ENCODE results near the gene SHISA9.

The SHISA9 gene

DNA sequence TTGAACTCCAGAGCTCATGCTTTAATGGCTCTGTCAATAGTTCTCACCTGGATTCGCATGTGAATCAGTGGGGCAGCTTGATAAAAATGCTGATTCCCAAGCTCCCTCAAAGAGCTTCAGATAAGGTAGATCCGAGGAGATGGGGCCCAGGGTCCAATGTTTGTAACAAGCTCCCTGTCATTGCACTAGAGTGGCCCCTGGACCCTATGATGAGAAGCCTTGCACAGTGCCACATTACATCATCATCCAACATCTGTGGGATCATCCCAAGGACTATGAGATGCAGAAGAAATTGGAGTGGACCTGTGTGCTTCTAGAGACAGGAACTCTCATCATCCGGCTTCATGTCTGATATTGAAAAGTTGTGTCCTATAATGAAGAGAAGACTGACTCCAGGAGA, 340.8 kb downstream of the SHISA9 start:
- H3K36me3 ChIP-seq (ENCODE audit: control insufficient read depth in 4 of 4, insufficient read depth in 4 of 4, low read length in 3 of 4) = no peaks in the 10 kb centered on the region
- no peaks in the 10 kb centered on the region for H3K9me3 ChIP-seq (ENCODE audit: control extremely low read depth in 1 of 5, control insufficient read depth in 4 of 5, insufficient read depth in 2 of 5, low read depth in 1 of 5, low read length in 4 of 5)
- no peaks in the 10 kb centered on the region for H3K27me3 ChIP-seq (replicated peaks in 2 of 5; ENCODE audit: control insufficient read depth in 4 of 5, insufficient read depth in 5 of 5, low read length in 4 of 5)
- no peak for DNase-seq
- no peak overlapping the region for H3K27ac ChIP-seq (ENCODE audit: insufficient read depth in 1 of 2, low read depth in 1 of 2, low read length in 2 of 2, poor library complexity in 1 of 2, severe bottlenecking in 2 of 2)
- ChIA-PET CTCF (no interaction called here), POLR2A (no interaction called here)
- H3K4me1 ChIP-seq (ENCODE audit: control extremely low read depth in 1 of 4, control insufficient read depth in 4 of 4, insufficient read depth in 4 of 4, low read length in 3 of 4) = no peaks in the 10 kb centered on the region
- H3K4me3 ChIP-seq (ENCODE audit: control insufficient read depth in 1 of 7, extremely low read depth in 1 of 7, insufficient read depth in 4 of 7, low read depth in 2 of 7, low read length in 6 of 7) = no peak overlapping the region
- WGBS (ENCODE audit: insufficient coverage) = 90% methylated on average over 3 of the region's 3 CpGs

DNA sequence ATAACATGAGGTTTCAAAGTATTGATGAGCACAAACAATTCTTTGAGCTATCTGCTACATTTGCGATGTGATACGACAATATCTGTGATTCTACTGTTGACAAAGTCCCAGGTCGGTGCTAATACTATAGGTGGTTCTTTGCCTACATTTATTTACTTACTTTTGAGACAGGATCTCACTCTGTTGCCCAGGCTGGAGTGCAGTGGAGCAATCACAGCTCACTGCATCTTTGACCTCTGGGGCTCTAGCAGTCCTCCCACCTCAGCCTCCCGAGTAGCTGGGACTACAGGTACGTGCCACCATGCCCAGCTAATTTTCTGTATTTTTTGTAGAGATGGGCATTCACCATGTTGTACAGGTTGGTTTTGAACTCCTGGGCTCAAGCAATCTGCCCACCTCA, 343.4 kb downstream of the SHISA9 start:
- POLR2A ChIA-PET = no interaction called here
- Histone ChIP-seq H3K4me1 (ENCODE audit: control extremely low read depth in 1 of 4, control insufficient read depth in 4 of 4, insufficient read depth in 4 of 4, low read length in 3 of 4) (no peaks in the 10 kb centered on the region), H3K36me3 (ENCODE audit: control insufficient read depth in 4 of 4, insufficient read depth in 4 of 4, low read length in 3 of 4) (no peaks in the 10 kb centered on the region), H3K4me3 (ENCODE audit: control insufficient read depth in 1 of 7, extremely low read depth in 1 of 7, insufficient read depth in 4 of 7, low read depth in 2 of 7, low read length in 6 of 7) (no peak overlapping the region), H3K27ac (ENCODE audit: insufficient read depth in 1 of 2, low read depth in 1 of 2, low read length in 2 of 2, poor library complexity in 1 of 2, severe bottlenecking in 2 of 2) (no peak overlapping the region), H3K27me3 (replicated peaks in 2 of 5; ENCODE audit: control insufficient read depth in 4 of 5, insufficient read depth in 5 of 5, low read length in 4 of 5) (no peaks in the 10 kb centered on the region), H3K9me3 (ENCODE audit: control extremely low read depth in 1 of 5, control insufficient read depth in 4 of 5, insufficient read depth in 2 of 5, low read depth in 1 of 5, low read length in 4 of 5) (no peaks in the 10 kb centered on the region)
- 100% methylated on average over 2 of the region's 5 CpGs for WGBS (ENCODE audit: insufficient coverage)
- DNase-seq = no peak
- CTCF ChIA-PET = no interaction called here

DNA sequence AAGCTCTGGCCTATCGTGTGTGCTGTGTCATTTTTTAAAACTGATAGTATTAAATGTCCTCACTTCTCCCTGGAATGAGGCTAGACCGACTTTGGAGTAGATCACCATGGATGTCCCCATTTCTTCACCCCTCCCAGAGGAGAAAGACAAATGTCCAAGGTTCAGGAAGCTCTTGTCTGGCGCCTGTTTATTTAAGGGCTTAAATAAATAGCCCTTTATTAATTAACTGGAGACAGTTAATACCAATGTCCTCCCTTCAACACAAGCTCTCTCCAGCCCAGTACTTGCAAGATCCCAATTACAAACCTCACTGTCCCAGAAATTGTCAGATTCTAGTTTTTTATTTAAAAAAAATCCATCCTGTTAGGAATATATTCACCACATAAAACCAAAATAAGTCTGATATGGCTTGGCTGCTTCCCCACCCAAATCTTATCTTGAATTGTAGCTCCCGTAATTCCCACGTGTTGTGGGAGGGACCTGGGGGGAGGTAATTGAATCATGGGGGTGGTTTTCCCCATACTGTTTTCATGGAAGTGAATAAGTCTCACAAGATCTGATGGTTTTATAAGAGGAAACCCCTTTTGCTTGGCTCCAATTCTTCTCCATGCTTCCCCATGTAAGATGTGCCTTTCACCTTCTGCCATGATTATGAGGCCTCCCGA, 344.4 kb downstream of the SHISA9 start:
- CTCF ChIA-PET = no interaction called here
- POLR2A ChIA-PET = no interaction called here
- 80% methylated on average over 2 of the region's 6 CpGs for WGBS (ENCODE audit: insufficient coverage)

DNA sequence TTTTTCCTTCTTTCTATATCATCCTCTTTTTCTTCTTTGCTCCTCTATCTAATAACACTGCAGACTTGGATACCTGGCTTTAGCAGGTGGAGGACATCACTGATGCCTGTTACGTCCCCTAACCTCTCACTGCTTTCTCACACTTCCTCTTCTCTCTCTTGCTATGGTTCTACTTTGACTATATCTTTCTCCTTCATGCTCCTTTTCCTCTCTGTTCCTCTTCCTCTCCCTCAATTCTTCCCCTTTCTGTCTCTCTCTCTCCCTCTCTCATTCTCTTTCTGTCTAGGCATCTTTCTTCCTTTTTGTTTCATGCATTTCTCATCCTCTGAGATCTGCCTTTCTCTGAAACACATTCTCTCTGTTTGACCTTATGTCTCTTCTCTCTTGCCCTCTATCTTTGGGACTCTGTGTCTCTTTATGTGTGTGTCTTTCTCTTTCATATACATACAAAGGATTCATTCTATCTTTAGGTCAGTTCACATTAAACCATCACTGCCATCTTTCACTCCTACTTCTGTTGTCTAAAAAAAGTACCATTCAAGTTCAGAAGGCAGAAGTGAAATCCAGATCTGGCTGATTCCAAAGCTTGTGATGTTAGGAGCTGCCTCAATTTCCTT, 353.7 kb downstream of the SHISA9 start:
- DNase-seq = no peak
- Histone ChIP-seq H3K4me3 (ENCODE audit: control insufficient read depth in 1 of 7, extremely low read depth in 1 of 7, insufficient read depth in 4 of 7, low read depth in 2 of 7, low read length in 6 of 7) (no peak overlapping the region), H3K27ac (ENCODE audit: insufficient read depth in 1 of 2, low read depth in 1 of 2, low read length in 2 of 2, poor library complexity in 1 of 2, severe bottlenecking in 2 of 2) (no peak overlapping the region), H3K36me3 (ENCODE audit: control insufficient read depth in 4 of 4, insufficient read depth in 4 of 4, low read length in 3 of 4) (no peaks in the 10 kb centered on the region), H3K27me3 (replicated peaks in 2 of 5; ENCODE audit: control insufficient read depth in 4 of 5, insufficient read depth in 5 of 5, low read length in 4 of 5) (no peaks in the 10 kb centered on the region), H3K4me1 (ENCODE audit: control extremely low read depth in 1 of 4, control insufficient read depth in 4 of 4, insufficient read depth in 4 of 4, low read length in 3 of 4) (no peaks in the 10 kb centered on the region), H3K9me3 (ENCODE audit: control extremely low read depth in 1 of 5, control insufficient read depth in 4 of 5, insufficient read depth in 2 of 5, low read depth in 1 of 5, low read length in 4 of 5) (peaks cover 0 to 4% (median 2%) of the 10 kb centered on the region in 5 experiments)
- WGBS (ENCODE audit: insufficient coverage) = 75% methylated on average over 1 of the region's 1 CpG
- ChIA-PET POLR2A (no interaction called here), CTCF (no interaction called here)

More for the DNA sequence above, 344.4 kb downstream of the SHISA9 start:
- no peak for DNase-seq
- H3K9me3 ChIP-seq (ENCODE audit: control extremely low read depth in 1 of 5, control insufficient read depth in 4 of 5, insufficient read depth in 2 of 5, low read depth in 1 of 5, low read length in 4 of 5) = no peaks in the 10 kb centered on the region
- H3K36me3 ChIP-seq (ENCODE audit: control insufficient read depth in 4 of 4, insufficient read depth in 4 of 4, low read length in 3 of 4) = no peaks in the 10 kb centered on the region
- H3K4me1 ChIP-seq (ENCODE audit: control extremely low read depth in 1 of 4, control insufficient read depth in 4 of 4, insufficient read depth in 4 of 4, low read length in 3 of 4) = no peaks in the 10 kb centered on the region
- no peak overlapping the region for H3K27ac ChIP-seq (ENCODE audit: insufficient read depth in 1 of 2, low read depth in 1 of 2, low read length in 2 of 2, poor library complexity in 1 of 2, severe bottlenecking in 2 of 2)
- no peaks in the 10 kb centered on the region for H3K27me3 ChIP-seq (replicated peaks in 2 of 5; ENCODE audit: control insufficient read depth in 4 of 5, insufficient read depth in 5 of 5, low read length in 4 of 5)
- no peak overlapping the region for H3K4me3 ChIP-seq (ENCODE audit: control insufficient read depth in 1 of 7, extremely low read depth in 1 of 7, insufficient read depth in 4 of 7, low read depth in 2 of 7, low read length in 6 of 7)

DNA sequence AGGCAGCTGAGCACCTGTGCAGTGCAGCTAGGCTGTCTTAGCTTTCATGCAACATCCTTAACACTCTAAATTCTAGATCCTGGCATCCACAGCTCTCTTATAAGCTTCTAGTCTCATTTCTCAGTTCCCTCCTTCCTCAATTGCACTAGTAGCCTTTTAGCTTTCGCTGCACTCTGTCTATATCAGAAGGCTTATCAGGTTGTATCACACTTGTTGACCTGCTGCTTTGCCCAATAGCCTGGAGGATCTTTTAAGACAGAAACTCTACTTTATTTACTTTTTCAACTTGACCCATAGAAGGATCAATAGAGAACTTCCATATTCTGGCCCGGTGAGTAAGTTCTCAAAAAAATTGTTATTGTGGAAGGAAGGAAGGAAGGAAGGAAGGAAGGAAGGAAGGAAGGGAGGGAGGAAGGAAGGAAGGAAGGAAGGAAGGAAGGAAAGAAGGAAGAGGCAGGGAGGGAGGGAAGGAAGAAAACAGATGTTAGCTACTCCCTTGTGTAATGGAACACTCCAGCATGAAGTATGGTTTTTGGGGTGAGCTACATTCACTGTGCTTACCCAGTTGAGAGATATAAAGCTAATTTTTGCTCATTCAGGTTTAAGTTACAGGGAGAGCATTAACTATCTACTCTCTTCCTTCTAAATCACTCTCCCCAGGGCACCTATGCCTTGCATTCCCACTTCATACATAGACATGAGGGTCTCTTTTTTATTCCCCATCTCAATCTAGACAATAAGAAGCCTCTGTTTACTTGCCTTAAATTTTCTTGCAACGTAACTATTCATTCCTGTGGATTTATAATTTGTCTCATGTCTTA, 361.1 kb downstream of the SHISA9 start:
- ChIA-PET CTCF (interaction anchor here (0.7 kb wide), 1 partner anchor 380 kb away, joined by 3 read pairs; no protein-coding TSS in a partner anchor), POLR2A (no interaction called here)
- no peaks in the 10 kb centered on the region for H3K36me3 ChIP-seq (ENCODE audit: control insufficient read depth in 4 of 4, insufficient read depth in 4 of 4, low read length in 3 of 4)
- no peaks in the 10 kb centered on the region for H3K4me1 ChIP-seq (ENCODE audit: control extremely low read depth in 1 of 4, control insufficient read depth in 4 of 4, insufficient read depth in 4 of 4, low read length in 3 of 4)
- 89% methylated on average over 2 of the region's 3 CpGs for WGBS (ENCODE audit: insufficient coverage)
- no peaks in the 10 kb centered on the region for H3K27me3 ChIP-seq (replicated peaks in 2 of 5; ENCODE audit: control insufficient read depth in 4 of 5, insufficient read depth in 5 of 5, low read length in 4 of 5)
- H3K9me3 ChIP-seq (ENCODE audit: control extremely low read depth in 1 of 5, control insufficient read depth in 4 of 5, insufficient read depth in 2 of 5, low read depth in 1 of 5, low read length in 4 of 5) = peaks cover 0 to 7% (median 4%) of the 10 kb centered on the region in 5 experiments
- DNase-seq = no peak
- no peak overlapping the region for H3K4me3 ChIP-seq (ENCODE audit: control insufficient read depth in 1 of 7, extremely low read depth in 1 of 7, insufficient read depth in 4 of 7, low read depth in 2 of 7, low read length in 6 of 7)
- no peak overlapping the region for H3K27ac ChIP-seq (ENCODE audit: insufficient read depth in 1 of 2, low read depth in 1 of 2, low read length in 2 of 2, poor library complexity in 1 of 2, severe bottlenecking in 2 of 2)

DNA sequence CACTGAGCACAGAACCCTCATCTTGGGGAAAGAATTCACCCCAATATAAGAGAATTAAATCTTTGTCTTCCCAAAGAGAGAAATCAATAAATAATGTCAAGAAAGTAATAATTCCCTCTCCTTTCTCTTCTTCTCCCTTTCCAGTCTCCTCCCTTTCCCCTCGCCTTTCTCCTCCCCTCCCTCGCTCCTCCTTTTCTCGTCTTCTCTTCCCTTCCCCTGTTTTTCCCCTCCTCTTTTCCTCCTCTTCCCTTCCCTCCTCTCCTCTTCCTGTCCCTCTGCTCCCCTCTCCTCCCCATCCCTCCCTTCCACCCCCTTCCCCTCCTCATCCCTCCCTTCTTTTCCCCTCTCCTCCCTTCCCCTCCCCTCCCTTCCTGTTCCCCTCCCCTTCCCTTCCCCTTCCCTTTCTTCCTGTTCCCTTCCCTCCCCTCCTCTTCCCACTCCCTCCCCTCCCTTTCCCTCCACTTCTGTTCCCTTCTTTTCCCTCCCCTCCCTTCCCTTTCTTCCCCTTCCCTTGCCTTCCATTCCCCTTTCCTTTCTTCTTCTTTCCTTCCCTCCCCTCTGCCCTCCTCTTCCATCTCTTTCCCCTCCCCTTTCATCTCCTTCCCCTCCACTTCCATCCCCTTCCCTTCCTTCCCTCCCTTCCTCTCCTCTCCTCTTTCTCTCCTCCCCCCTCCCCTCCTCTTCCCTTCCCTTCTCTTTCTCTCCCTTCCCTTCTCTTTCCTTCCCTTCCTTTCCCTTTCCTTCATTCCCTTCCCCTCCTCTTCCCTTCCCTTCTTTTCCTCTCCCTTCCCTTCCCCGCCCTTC, 363.6 kb downstream of the SHISA9 start:
- Histone ChIP-seq H3K27me3 (replicated peaks in 2 of 5; ENCODE audit: control insufficient read depth in 4 of 5, insufficient read depth in 5 of 5, low read length in 4 of 5) (peaks cover 0 to 2% (median 0%) of the 10 kb centered on the region in 5 experiments), H3K9me3 (ENCODE audit: control extremely low read depth in 1 of 5, control insufficient read depth in 4 of 5, insufficient read depth in 2 of 5, low read depth in 1 of 5, low read length in 4 of 5) (peaks cover 0 to 4% (median 2%) of the 10 kb centered on the region in 5 experiments), H3K36me3 (ENCODE audit: control insufficient read depth in 4 of 4, insufficient read depth in 4 of 4, low read length in 3 of 4) (no peaks in the 10 kb centered on the region), H3K27ac (ENCODE audit: insufficient read depth in 1 of 2, low read depth in 1 of 2, low read length in 2 of 2, poor library complexity in 1 of 2, severe bottlenecking in 2 of 2) (no peak overlapping the region), H3K4me1 (ENCODE audit: control extremely low read depth in 1 of 4, control insufficient read depth in 4 of 4, insufficient read depth in 4 of 4, low read length in 3 of 4) (peaks cover 0 to under 1% (median 0%) of the 10 kb centered on the region in 4 experiments), H3K4me3 (ENCODE audit: control insufficient read depth in 1 of 7, extremely low read depth in 1 of 7, insufficient read depth in 4 of 7, low read depth in 2 of 7, low read length in 6 of 7) (no peak overlapping the region)
- no peak for DNase-seq
- CTCF ChIA-PET = no interaction called here
- POLR2A ChIA-PET = no interaction called here
- WGBS (ENCODE audit: insufficient coverage) = 92% methylated on average over 4 of the region's 4 CpGs

Measured in common myeloid progenitor, CD34-positive (primary cell).